Measurements from ENCODE around the gene HPCAL1. TPM values are rescaled to one million over a fixed set of nuclear protein-coding genes. Genes with fewer than 3 reads are reported as not detected.
"Not testable (repeated sequence)": the region's sequence is repeated elsewhere in the genome, so short reads cannot be mapped to it uniquely, and the experiment has no call there.

Gene HPCAL1
- total and polyA plus RNA-seq, 7 experiments from 2014 or later = 44.9 to 137 (median 89.2) TPM

- H3K4me1 Mint-ChIP-seq = peaks cover 6 to 23% (median 15%) of the 10 kb centered on the region in 7 donors
- POLR2A ChIA-PET = interaction anchor here (0.7 to 1.8 kb wide), 2 partner anchors 8 to 13 kb away, joined by 3 to 4 read pairs; no protein-coding TSS in a partner anchor
- no peak overlapping the region for H3K27ac ChIP-seq (ENCODE audit: low read depth, low read length)
- intact Hi-C loops (cut with micrococcal nuclease) = no loop called here
- H3K36me3 Mint-ChIP-seq = peaks cover 0 to 7% (median 5%) of the 10 kb centered on the region in 5 donors
- DNase-seq (no peak), ATAC-seq (no peak)
- peaks cover 11 to 12% of the 10 kb centered on the region in 2 donors for H3K4me1 ChIP-seq (ENCODE audit: control insufficient read depth in 2 of 2, insufficient read depth in 2 of 2, low read length in 2 of 2)
- no peak overlapping the region for H3K4me3 Mint-ChIP-seq
- no peaks in the 10 kb centered on the region for H3K27me3 ChIP-seq (ENCODE audit: control insufficient read depth in 2 of 2, insufficient read depth in 2 of 2, low read length in 2 of 2)
- H3K27ac Mint-ChIP-seq = peak overlapping the region in 1 of 9 donors; percentile 8
- peaks cover 0 to 6% (median 0%) of the 10 kb centered on the region in 3 experiments for H3K9me3 ChIP-seq (ENCODE audit: control insufficient read depth in 2 of 3, low read length in 3 of 3)
- H3K36me3 ChIP-seq (ENCODE audit: control insufficient read depth in 2 of 3, insufficient read depth in 3 of 3, low read length in 3 of 3) = no peaks in the 10 kb centered on the region
- no peak overlapping the region for H3K4me3 ChIP-seq (ENCODE audit: low read length)
- H3K27me3 Mint-ChIP-seq = peaks cover 0 to 9% (median 0%) of the 10 kb centered on the region in 5 donors
- H3K9me3 Mint-ChIP-seq = peaks cover 0 to 14% (median 6%) of the 10 kb centered on the region in 11 donors
- CTCF ChIA-PET = interaction anchor here (1.3 kb wide), 1 partner anchor 115 kb away, joined by 4 read pairs; no protein-coding TSS in a partner anchor
Observed at GRCh38 chr2:10293603-10294002, 9.1 kb upstream of the HPCAL1 start.

GRCh38 chr2:10294077-10294476 is 8.6 kb upstream of the HPCAL1 start:
- DNase-seq = no peak
- peaks cover 0 to 7% (median 6%) of the 10 kb centered on the region in 5 donors for H3K36me3 Mint-ChIP-seq
- Histone ChIP-seq H3K27me3 (ENCODE audit: control insufficient read depth in 2 of 2, insufficient read depth in 2 of 2, low read length in 2 of 2) (no peaks in the 10 kb centered on the region), H3K27ac (ENCODE audit: low read depth, low read length) (no peak overlapping the region), H3K9me3 (ENCODE audit: control insufficient read depth in 2 of 3, low read length in 3 of 3) (peaks cover 0 to 6% (median 0%) of the 10 kb centered on the region in 3 experiments), H3K36me3 (ENCODE audit: control insufficient read depth in 2 of 3, insufficient read depth in 3 of 3, low read length in 3 of 3) (no peaks in the 10 kb centered on the region), H3K4me3 (ENCODE audit: low read length) (no peak overlapping the region), H3K4me1 (ENCODE audit: control insufficient read depth in 2 of 2, insufficient read depth in 2 of 2, low read length in 2 of 2) (peaks cover 13 to 14% of the 10 kb centered on the region in 2 donors)
- H3K4me1 Mint-ChIP-seq = peaks cover 9 to 28% (median 20%) of the 10 kb centered on the region in 7 donors
- CTCF ChIA-PET = interaction anchor here (1.4 kb wide), 1 partner anchor 10 kb away, joined by 5 read pairs; no protein-coding TSS in a partner anchor
- H3K4me3 Mint-ChIP-seq = no peak overlapping the region
- intact Hi-C loops (cut with micrococcal nuclease) = no loop called here
- no peak for ATAC-seq
- peaks cover 0 to 9% (median 0%) of the 10 kb centered on the region in 5 donors for H3K27me3 Mint-ChIP-seq
- H3K27ac Mint-ChIP-seq = peak overlapping the region in 1 of 9 donors; percentile 8
- H3K9me3 Mint-ChIP-seq = peaks cover 0 to 14% (median 6%) of the 10 kb centered on the region in 11 donors
- POLR2A ChIA-PET = interaction anchor here (0.7 to 1.8 kb wide), 3 partner anchors 9 to 86 kb away, joined by 3 to 4 read pairs (median 3); no protein-coding TSS in a partner anchor

DNA sequence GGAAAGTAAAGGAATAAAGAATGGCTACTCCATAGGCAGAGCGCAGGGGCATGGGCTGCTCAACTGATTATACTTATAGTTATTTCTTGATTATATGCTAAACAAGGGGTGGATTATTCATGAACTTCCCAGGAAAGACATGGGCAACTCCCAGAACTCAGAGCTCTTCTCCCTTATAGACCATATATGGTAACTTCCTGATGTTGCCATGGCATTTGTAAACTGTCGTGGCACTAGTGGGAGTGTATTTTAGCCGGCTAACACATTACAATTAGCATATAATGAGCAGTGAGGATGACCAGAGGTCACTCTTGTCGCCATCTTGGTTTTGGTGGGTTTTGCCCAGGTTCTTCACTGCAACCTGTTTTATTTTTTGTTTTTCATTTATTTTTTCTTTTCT is 7.1 kb upstream of the HPCAL1 start:
- H3K9me3 ChIP-seq (ENCODE audit: control insufficient read depth in 2 of 3, low read length in 3 of 3); H3K36me3 ChIP-seq (ENCODE audit: control insufficient read depth in 2 of 3, insufficient read depth in 3 of 3, low read length in 3 of 3); H3K27ac ChIP-seq (ENCODE audit: low read depth, low read length); H3K4me3 Mint-ChIP-seq; H3K4me3 ChIP-seq (ENCODE audit: low read length); H3K27me3 ChIP-seq (ENCODE audit: control insufficient read depth in 2 of 2, insufficient read depth in 2 of 2, low read length in 2 of 2); intact Hi-C loops (cut with micrococcal nuclease); H3K27me3 Mint-ChIP-seq; ATAC-seq; DNase-seq; H3K36me3 Mint-ChIP-seq: not testable (repeated sequence)
- Mint-ChIP-seq H3K27ac (peak overlapping the region in 1 of 9 donors; percentile 71), H3K4me1 (peaks cover 13 to 37% (median 32%) of the 10 kb centered on the region in 7 donors), H3K9me3 (peaks cover 0 to 14% (median 6%) of the 10 kb centered on the region in 11 donors)
- ChIA-PET POLR2A (interaction anchor here (0.6 kb wide), 1 partner anchor 10 kb away, joined by 3 read pairs; no protein-coding TSS in a partner anchor), CTCF (interaction anchor here (1.4 kb wide), 2 partner anchors 8 to 113 kb away, joined by 3 to 5 read pairs; no protein-coding TSS in a partner anchor)
- H3K4me1 ChIP-seq (ENCODE audit: control insufficient read depth in 2 of 2, insufficient read depth in 2 of 2, low read length in 2 of 2) = peaks cover 14 to 17% of the 10 kb centered on the region in 2 donors

- H3K27me3 ChIP-seq (ENCODE audit: control insufficient read depth in 2 of 2, insufficient read depth in 2 of 2, low read length in 2 of 2) = no peaks in the 10 kb centered on the region
- peaks cover 0 to 14% (median 6%) of the 10 kb centered on the region in 11 donors for H3K9me3 Mint-ChIP-seq
- intact Hi-C loops (cut with micrococcal nuclease) = no loop called here
- H3K27me3 Mint-ChIP-seq = peaks cover 0 to 9% (median 0%) of the 10 kb centered on the region in 5 donors
- H3K4me3 ChIP-seq (ENCODE audit: low read length) = no peak overlapping the region
- DNase-seq = no peak
- H3K27ac Mint-ChIP-seq = peak overlapping the region in 2 of 9 donors; percentile 43 to 71
- no peak overlapping the region for H3K4me3 Mint-ChIP-seq
- peaks cover 0 to 7% (median 6%) of the 10 kb centered on the region in 5 donors for H3K36me3 Mint-ChIP-seq
- no peak for ATAC-seq
- H3K9me3 ChIP-seq (ENCODE audit: control insufficient read depth in 2 of 3, low read length in 3 of 3) = peaks cover 0 to 6% (median 0%) of the 10 kb centered on the region in 3 experiments
- H3K4me1 Mint-ChIP-seq = peaks cover 16 to 42% (median 37%) of the 10 kb centered on the region in 7 donors
- peaks cover 14 to 22% of the 10 kb centered on the region in 2 donors for H3K4me1 ChIP-seq (ENCODE audit: control insufficient read depth in 2 of 2, insufficient read depth in 2 of 2, low read length in 2 of 2)
- H3K27ac ChIP-seq (ENCODE audit: low read depth, low read length) = no peak overlapping the region
- ChIA-PET POLR2A (interaction anchor here (0.6 kb wide), 1 partner anchor 10 kb away, joined by 3 read pairs; no protein-coding TSS in a partner anchor), CTCF (interaction anchor here (1.4 kb wide), 1 partner anchor 113 kb away, joined by 3 read pairs; no protein-coding TSS in a partner anchor)
- H3K36me3 ChIP-seq (ENCODE audit: control insufficient read depth in 2 of 3, insufficient read depth in 3 of 3, low read length in 3 of 3) = no peaks in the 10 kb centered on the region
Observed at GRCh38 chr2:10296142-10296541, 6.6 kb upstream of the HPCAL1 start.

DNA sequence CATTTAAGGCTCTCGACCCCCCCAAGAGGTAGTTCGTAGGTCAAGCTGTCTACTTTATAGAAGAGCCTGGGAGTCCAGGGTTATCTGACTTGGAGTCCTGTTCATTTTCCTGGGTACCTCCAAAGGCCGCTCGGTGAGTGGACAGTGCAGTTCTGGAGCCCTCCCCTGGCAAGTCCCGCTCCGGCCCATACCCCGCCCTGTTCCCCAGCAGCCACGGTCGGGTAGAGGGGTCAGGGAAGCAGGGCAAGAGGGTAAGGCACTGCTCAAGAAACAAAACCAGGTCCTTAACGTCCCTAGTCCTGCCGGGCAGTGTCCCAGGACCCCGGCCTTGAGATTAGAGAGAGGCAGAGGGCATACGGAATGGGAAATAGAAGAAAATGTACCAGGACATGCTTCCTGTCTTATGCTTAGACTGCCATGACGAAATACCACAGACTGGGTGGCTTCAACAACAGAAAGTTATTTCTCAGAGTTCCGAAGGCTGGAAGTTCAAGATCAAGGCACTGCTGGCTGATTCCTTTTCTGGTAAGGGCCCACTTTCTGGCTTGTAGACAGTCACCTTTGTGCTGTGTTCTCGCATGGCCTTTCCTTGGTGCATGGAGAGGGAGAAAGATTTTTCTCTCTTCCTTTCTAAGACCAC is 5.4 kb upstream of the HPCAL1 start:
- peaks cover 0 to 6% (median 0%) of the 10 kb centered on the region in 3 experiments for H3K9me3 ChIP-seq (ENCODE audit: control insufficient read depth in 2 of 3, low read length in 3 of 3)
- H3K4me1 ChIP-seq (ENCODE audit: control insufficient read depth in 2 of 2, insufficient read depth in 2 of 2, low read length in 2 of 2) = peaks cover 23 to 32% of the 10 kb centered on the region in 2 donors
- intact Hi-C loops (cut with micrococcal nuclease) = no loop called here
- ChIA-PET POLR2A (interaction anchor here (0.8 to 1.5 kb wide), 5 partner anchors 10 to 112 kb away, joined by 3 to 8 read pairs (median 4); no protein-coding TSS in a partner anchor), CTCF (interaction anchor here (1.1 to 1.5 kb wide), 3 partner anchors 112 to 138 kb away, joined by 3 to 9 read pairs (median 6); no protein-coding TSS in a partner anchor)
- no peak for DNase-seq
- Mint-ChIP-seq H3K36me3 (peaks cover 0 to 7% (median 6%) of the 10 kb centered on the region in 5 donors), H3K27ac (peak overlapping the region in 4 of 9 donors; percentile 53 to 81 (median 78)), H3K4me3 (peak overlapping the region in 3 of 10 donors; percentile 25 to 65 (median 35)), H3K9me3 (peaks cover 0 to 14% (median 6%) of the 10 kb centered on the region in 11 donors), H3K27me3 (peaks cover 0 to 9% (median 0%) of the 10 kb centered on the region in 5 donors), H3K4me1 (peaks cover 22 to 50% (median 45%) of the 10 kb centered on the region in 7 donors)
- H3K27me3 ChIP-seq (ENCODE audit: control insufficient read depth in 2 of 2, insufficient read depth in 2 of 2, low read length in 2 of 2) = no peaks in the 10 kb centered on the region
- no peak overlapping the region for H3K4me3 ChIP-seq (ENCODE audit: low read length)
- H3K36me3 ChIP-seq (ENCODE audit: control insufficient read depth in 2 of 3, insufficient read depth in 3 of 3, low read length in 3 of 3) = no peaks in the 10 kb centered on the region
- no peak for ATAC-seq
- no peak overlapping the region for H3K27ac ChIP-seq (ENCODE audit: low read depth, low read length)

DNA sequence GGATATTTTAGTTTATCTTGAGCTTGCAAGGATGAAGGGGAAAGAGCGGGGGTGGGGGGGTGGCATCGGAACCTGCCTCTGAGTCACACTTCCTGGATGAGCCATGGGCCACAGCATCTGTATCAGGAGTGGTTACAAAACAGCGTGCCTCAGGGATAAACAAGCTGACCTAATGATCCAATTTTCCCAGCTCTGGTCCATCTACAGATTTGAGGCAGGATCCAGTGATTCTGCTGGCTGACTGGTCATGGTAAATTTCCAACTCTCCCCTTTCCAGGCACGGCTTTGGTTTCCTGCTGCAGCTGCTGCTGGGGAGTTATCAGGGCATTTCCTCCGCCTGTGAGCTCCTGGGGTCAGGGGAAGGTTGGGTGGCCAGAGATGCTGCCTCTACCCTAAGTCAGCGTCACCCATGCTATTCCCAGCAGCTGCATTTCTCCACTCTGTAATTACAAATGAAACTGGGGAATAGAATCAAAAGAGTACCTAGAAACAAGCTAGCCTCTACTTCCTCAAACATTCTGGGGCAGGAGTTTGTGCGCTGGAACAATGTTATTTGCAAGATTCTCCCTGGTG is 4.7 kb upstream of the HPCAL1 start:
- no peak for ATAC-seq
- H3K4me1 Mint-ChIP-seq = peaks cover 22 to 50% (median 45%) of the 10 kb centered on the region in 7 donors
- no peak overlapping the region for H3K4me3 ChIP-seq (ENCODE audit: low read length)

More for the DNA sequence above, 4.7 kb upstream of the HPCAL1 start:
- intact Hi-C loops (cut with micrococcal nuclease) = no loop called here
- DNase-seq = peak in 2 of 9 donors; percentile 38 to 53
- Histone ChIP-seq H3K27ac (ENCODE audit: low read depth, low read length) (peak overlapping the region; percentile 22), H3K36me3 (ENCODE audit: control insufficient read depth in 2 of 3, insufficient read depth in 3 of 3, low read length in 3 of 3) (no peaks in the 10 kb centered on the region), H3K27me3 (ENCODE audit: control insufficient read depth in 2 of 2, insufficient read depth in 2 of 2, low read length in 2 of 2) (no peaks in the 10 kb centered on the region), H3K4me1 (ENCODE audit: control insufficient read depth in 2 of 2, insufficient read depth in 2 of 2, low read length in 2 of 2) (peaks cover 23 to 32% of the 10 kb centered on the region in 2 donors), H3K9me3 (ENCODE audit: control insufficient read depth in 2 of 3, low read length in 3 of 3) (peaks cover 0 to 6% (median 0%) of the 10 kb centered on the region in 3 experiments)
- ChIA-PET POLR2A (interaction anchor here (0.6 to 1.5 kb wide), 10 partner anchors 9 to 302 kb away, joined by 3 to 8 read pairs (median 3); no protein-coding TSS in a partner anchor), CTCF (interaction anchor here (0.5 to 1.5 kb wide), 4 partner anchors 27 to 137 kb away, joined by 3 to 9 read pairs (median 4); no protein-coding TSS in a partner anchor)
- Mint-ChIP-seq H3K4me3 (peak overlapping the region in 7 of 10 donors; percentile 11 to 65 (median 26)), H3K36me3 (peaks cover 0 to 7% (median 6%) of the 10 kb centered on the region in 5 donors), H3K27me3 (peaks cover 0 to 9% (median 0%) of the 10 kb centered on the region in 5 donors), H3K9me3 (peaks cover 0 to 14% (median 6%) of the 10 kb centered on the region in 11 donors), H3K27ac (peak overlapping the region in 7 of 9 donors; percentile 28 to 81 (median 62))
